Lower leg skin (tissue), 3 donors: ENCODE results near the gene EDC3.

Experiments
- POLR2A ChIP-seq, 2 donors: fragments of 450-650 bp; IDR thresholded peaks; one replicate each; pipeline ENCODE4 v1.6.1; 2016 to 2017; ENCODE audit warnings: antibody characterized with exemption in 2 of 2, mild to moderate bottlenecking in 1 of 2, moderate library complexity in 1 of 2
- TF ChIP-seq, protein P1 (sequence below), 3 donors: fragments of 450-650 bp; IDR thresholded peaks; one replicate each; pipeline ENCODE4 v1.5.1; 2016; ENCODE audit warnings: antibody characterized with exemption in 3 of 3, mild to moderate bottlenecking in 3 of 3, moderate library complexity in 2 of 3

DNA sequence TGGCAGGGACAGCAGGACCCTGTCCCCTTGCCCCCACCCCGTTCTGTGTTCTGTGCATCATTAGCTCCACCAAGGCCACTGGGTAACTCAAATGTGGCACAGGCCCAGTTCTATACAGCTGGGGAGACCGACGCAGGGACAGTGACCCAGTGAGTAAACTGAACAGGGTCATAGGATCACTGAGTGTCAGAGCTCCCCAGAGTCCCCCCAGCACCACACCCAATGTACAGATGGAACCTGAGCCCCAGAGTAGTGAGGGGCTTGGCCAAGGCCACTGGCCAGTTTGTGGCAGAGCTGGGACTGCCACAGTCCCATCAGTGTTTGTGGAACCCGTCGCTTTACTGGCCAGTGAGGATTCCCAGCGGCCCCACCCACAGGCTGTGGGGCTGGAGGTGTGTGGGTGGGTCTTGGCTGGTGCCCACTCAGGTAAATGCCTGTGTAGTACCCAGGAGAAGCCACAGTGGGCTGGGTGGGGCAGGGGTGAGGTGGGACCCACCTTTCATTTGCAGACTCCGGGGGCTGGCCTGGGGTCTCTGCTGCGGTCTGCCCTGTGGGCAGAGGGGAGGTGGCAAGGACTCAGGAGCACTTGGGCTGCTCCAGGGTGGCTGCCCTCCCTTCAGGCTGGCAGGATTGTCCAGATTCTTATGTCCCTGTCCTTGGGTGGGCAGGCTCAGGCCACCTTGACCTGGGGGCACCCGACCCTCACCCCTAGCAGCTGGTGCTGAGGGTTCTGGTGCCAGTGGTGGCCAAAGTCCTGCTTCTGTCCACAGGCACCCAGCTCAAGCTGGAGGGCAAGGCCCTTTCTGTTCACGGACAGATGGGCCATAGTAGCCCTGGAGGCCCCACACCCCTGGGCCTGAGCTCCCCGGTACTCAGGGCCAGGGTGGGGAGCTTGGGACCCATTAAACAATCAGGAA is 91.8 kb downstream of the EDC3 start:
- TF ChIP-seq, protein P1, sequence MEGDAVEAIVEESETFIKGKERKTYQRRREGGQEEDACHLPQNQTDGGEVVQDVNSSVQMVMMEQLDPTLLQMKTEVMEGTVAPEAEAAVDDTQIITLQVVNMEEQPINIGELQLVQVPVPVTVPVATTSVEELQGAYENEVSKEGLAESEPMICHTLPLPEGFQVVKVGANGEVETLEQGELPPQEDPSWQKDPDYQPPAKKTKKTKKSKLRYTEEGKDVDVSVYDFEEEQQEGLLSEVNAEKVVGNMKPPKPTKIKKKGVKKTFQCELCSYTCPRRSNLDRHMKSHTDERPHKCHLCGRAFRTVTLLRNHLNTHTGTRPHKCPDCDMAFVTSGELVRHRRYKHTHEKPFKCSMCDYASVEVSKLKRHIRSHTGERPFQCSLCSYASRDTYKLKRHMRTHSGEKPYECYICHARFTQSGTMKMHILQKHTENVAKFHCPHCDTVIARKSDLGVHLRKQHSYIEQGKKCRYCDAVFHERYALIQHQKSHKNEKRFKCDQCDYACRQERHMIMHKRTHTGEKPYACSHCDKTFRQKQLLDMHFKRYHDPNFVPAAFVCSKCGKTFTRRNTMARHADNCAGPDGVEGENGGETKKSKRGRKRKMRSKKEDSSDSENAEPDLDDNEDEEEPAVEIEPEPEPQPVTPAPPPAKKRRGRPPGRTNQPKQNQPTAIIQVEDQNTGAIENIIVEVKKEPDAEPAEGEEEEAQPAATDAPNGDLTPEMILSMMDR (IDR thresholded peaks at IDR 0.05), result no peak
- TF ChIP-seq POLR2A (IDR thresholded peaks at IDR 0.05), result no peak
